HL-60 (cell line): Measurements from ENCODE around the gene GPC4.

Experiments
- DNase-seq, 2 experiments: peaks; one replicate each; pipeline ENCODE4 v3.0.0-alpha.2; 2010 to 2020; ENCODE audit warnings: low read depth in 1 of 2, low spot score in 1 of 2
- H3K27ac ChIP-seq: fragments of 250-450 bp; sonication (Bioruptor Pico); replicated peaks from 2 replicates; pipeline ENCODE4 v1.5.1; 2020; ENCODE audit warnings: mild to moderate bottlenecking, moderate library complexity
- H3K27me3 ChIP-seq: fragments of 250-450 bp; sonication (Bioruptor Pico); 2 replicates; pipeline ENCODE4 v1.5.1; 2021; ENCODE audit warnings: mild to moderate bottlenecking, moderate library complexity; ENCODE audit not compliant: insufficient read depth, poor library complexity, severe bottlenecking
- H3K4me3 ChIP-seq: replicated peaks from 2 replicates; pipeline ENCODE4 v1.5.1; 2011; ENCODE audit warnings: mild to moderate bottlenecking, control low read depth, low read length; ENCODE audit not compliant: insufficient read depth
- CTCF ChIP-seq: IDR thresholded peaks from one replicate; pipeline ENCODE4 v1.5.1; 2011; ENCODE audit warnings: low read length, control low read depth, inconsistent platforms; ENCODE audit not compliant: insufficient read depth
- GABPA ChIP-seq: IDR thresholded peaks from 2 replicates; pipeline ENCODE4 v1.6.1; 2012; ENCODE audit warnings: low read depth
- POLR2AphosphoS5 ChIP-seq: IDR thresholded peaks from 2 replicates; pipeline ENCODE4 v1.6.1; 2012; ENCODE audit warnings: low read depth
- SPI1 ChIP-seq: IDR thresholded peaks from 2 replicates; pipeline ENCODE4 v1.6.1; 2012; ENCODE audit warnings: low read depth, mild to moderate bottlenecking, borderline replicate concordance
- TF ChIP-seq, protein P1 (sequence below): IDR thresholded peaks from 2 replicates; pipeline ENCODE4 v1.6.1; 2012; ENCODE audit warnings: low read depth; ENCODE audit not compliant: insufficient replicate concordance

The GPC4 gene

GRCh38 chrX:133402042-133402453, 13.2 kb downstream of the GPC4 start:
- Histone ChIP-seq H3K27ac (no peak overlapping the region), H3K27me3 (no peaks in the 10 kb centered on the region), H3K4me3 (no peak overlapping the region)
- no peak for DNase-seq
- TF ChIP-seq POLR2AphosphoS5 = no peak
- TF ChIP-seq CTCF = no peak
- TF ChIP-seq, protein P1, sequence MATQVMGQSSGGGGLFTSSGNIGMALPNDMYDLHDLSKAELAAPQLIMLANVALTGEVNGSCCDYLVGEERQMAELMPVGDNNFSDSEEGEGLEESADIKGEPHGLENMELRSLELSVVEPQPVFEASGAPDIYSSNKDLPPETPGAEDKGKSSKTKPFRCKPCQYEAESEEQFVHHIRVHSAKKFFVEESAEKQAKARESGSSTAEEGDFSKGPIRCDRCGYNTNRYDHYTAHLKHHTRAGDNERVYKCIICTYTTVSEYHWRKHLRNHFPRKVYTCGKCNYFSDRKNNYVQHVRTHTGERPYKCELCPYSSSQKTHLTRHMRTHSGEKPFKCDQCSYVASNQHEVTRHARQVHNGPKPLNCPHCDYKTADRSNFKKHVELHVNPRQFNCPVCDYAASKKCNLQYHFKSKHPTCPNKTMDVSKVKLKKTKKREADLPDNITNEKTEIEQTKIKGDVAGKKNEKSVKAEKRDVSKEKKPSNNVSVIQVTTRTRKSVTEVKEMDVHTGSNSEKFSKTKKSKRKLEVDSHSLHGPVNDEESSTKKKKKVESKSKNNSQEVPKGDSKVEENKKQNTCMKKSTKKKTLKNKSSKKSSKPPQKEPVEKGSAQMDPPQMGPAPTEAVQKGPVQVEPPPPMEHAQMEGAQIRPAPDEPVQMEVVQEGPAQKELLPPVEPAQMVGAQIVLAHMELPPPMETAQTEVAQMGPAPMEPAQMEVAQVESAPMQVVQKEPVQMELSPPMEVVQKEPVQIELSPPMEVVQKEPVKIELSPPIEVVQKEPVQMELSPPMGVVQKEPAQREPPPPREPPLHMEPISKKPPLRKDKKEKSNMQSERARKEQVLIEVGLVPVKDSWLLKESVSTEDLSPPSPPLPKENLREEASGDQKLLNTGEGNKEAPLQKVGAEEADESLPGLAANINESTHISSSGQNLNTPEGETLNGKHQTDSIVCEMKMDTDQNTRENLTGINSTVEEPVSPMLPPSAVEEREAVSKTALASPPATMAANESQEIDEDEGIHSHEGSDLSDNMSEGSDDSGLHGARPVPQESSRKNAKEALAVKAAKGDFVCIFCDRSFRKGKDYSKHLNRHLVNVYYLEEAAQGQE = no peak
- no peak for TF ChIP-seq SPI1
- TF ChIP-seq GABPA = no peak

DNA sequence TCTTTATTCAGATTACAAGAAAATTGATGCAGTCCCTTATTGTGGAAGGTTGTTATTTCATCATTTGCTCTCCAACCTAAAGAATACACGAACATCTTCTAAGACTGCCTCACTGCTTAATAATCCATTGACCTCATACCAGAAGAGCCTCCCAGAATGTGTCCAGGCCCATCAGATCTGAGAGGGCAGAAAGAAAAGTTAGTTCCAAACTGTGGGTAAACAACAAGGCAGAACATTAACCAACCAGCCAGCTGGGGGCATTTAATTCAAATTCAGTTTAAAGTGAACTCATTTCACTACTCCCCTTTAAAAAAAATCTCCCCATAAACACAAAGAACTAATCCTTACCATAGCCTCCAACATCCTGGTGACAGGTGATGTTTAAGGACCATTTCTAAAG, 13.8 kb downstream of the GPC4 start:
- no peak for TF ChIP-seq SPI1
- no peak for TF ChIP-seq CTCF
- no peak for TF ChIP-seq POLR2AphosphoS5
- TF ChIP-seq, protein P1 = no peak
- no peak for TF ChIP-seq GABPA
- DNase-seq = no peak
- no peak overlapping the region for H3K27ac ChIP-seq
- H3K4me3 ChIP-seq = no peak overlapping the region
- no peaks in the 10 kb centered on the region for H3K27me3 ChIP-seq

DNA sequence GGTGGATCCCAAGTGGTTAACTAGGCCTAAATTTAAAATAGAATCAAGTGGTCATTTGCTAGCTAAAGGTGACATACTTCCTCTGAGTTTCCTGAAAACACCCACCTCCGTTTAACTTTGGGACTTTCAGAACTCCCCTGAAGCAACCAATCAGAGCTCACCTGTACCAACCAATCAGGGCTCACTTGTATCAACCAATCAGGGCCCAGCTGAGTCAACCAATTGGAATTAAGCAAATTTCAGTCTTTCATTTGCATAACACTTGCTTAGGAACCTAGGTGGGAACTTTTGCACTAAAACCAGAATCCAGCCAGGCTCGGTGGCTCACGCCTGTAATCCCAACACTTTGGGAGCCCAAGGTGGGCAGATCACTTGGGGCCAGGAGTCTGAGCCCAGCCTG, 15.9 kb downstream of the GPC4 start:
- Histone ChIP-seq H3K4me3 (no peak overlapping the region), H3K27ac (no peak overlapping the region), H3K27me3 (no peaks in the 10 kb centered on the region)
- TF ChIP-seq POLR2AphosphoS5 = no peak
- no peak for TF ChIP-seq SPI1
- no peak for TF ChIP-seq GABPA
- no peak for TF ChIP-seq CTCF
- TF ChIP-seq, protein P1 = no peak
- no peak for DNase-seq
